GM10248 (cell line): ENCODE results near the gene ZSCAN9.
A peak's percentile ranks its signal among the peaks of the same experiment; 100 is the strongest.

Source experiments
- CTCF ChIA-PET: fragments of 300-600 bp; sonication (Branson Sonifier 250); formaldehyde crosslinking; extraction: SDS; loops from one replicate; lab custom pipeline; 2021; ENCODE audit warnings: antibody characterized with exemption; lab: Yijun Ruan, JAX
- POLR2A ChIA-PET: fragments of 350-650 bp; sonication (Branson Sonifier 250); formaldehyde crosslinking; extraction: SDS; loops from one replicate; lab custom pipeline; 2020; ENCODE audit warnings: antibody characterized with exemption; lab: Yijun Ruan, JAX
- DNase-seq: peaks from one replicate; pipeline ENCODE4 v3.0.0; 2012; ENCODE audit errors: extremely low spot score
- CTCF ChIP-seq: IDR thresholded peaks from 2 replicates; pipeline ENCODE4 v1.5.1; 2012; ENCODE audit warnings: mild to moderate bottlenecking, low read depth; ENCODE audit errors: extremely low read depth, missing control alignments, control extremely low read depth

ZSCAN9 gene

GRCh38 chr6:28211840-28212509 is 13.1 kb upstream of the ZSCAN9 start:
- DNase-seq, result peak; percentile 27
- no peak for TF ChIP-seq CTCF
- ChIA-PET POLR2A (no interaction called here), CTCF (interaction anchor here (1.0 to 2.2 kb wide), 3 partner anchors 14 to 144 kb away, joined by 3 to 7 read pairs (median 4); no protein-coding TSS in a partner anchor)

- DNase-seq, result peak; percentile 69
- ChIA-PET POLR2A (no interaction called here), CTCF (interaction anchor here (0.7 to 2.2 kb wide), 2 partner anchors 69 to 144 kb away, joined by 3 to 7 read pairs; partner anchors contain the start of gene PGBD1)
- peak; percentile 37 for TF ChIP-seq CTCF
Measured at GRCh38 chr6:28212510-28213212, 12.4 kb upstream of the ZSCAN9 start.

- no peak for DNase-seq
- ChIA-PET POLR2A (no interaction called here), CTCF (interaction anchor here (0.7 to 2.2 kb wide), 2 partner anchors 68 to 143 kb away, joined by 3 to 7 read pairs; partner anchors contain the start of gene PGBD1)
- TF ChIP-seq CTCF, result no peak
Measured at GRCh38 chr6:28213213-28213523, 11.9 kb upstream of the ZSCAN9 start.

GRCh38 chr6:28215425-28215824 is 9.7 kb upstream of the ZSCAN9 start:
- ChIA-PET CTCF (no interaction called here), POLR2A (no interaction called here)
- no peak for DNase-seq
- TF ChIP-seq CTCF, result no peak

GRCh38 chr6:28217890-28218289 is 7.2 kb upstream of the ZSCAN9 start:
- no peak for DNase-seq
- ChIA-PET POLR2A (interaction anchor here (1.3 kb wide), 1 partner anchor 324 kb away, joined by 6 read pairs; a partner anchor contains a TSS), CTCF (interaction anchor here (0.6 to 2.0 kb wide), 5 partner anchors 11 to 138 kb away, joined by 3 to 5 read pairs (median 4); no protein-coding TSS in a partner anchor)
- no peak for TF ChIP-seq CTCF
